ENCODE measurements around the gene CTIF. TPM values are rescaled to one million over a fixed set of nuclear protein-coding genes. Genes with fewer than 3 reads are reported as not detected.

The CTIF gene
- total RNA-seq, 1 donor from 2014 or later, result 137 TPM

- Mint-ChIP-seq H3K27ac (ENCODE audit: unreplicated experiment) (peak overlapping the region; percentile 15), H3K27me3 (ENCODE audit: unreplicated experiment) (peaks cover 8% of the 10 kb centered on the region), H3K4me1 (ENCODE audit: low read depth, unreplicated experiment) (peaks cover 22% of the 10 kb centered on the region), H3K36me3 (ENCODE audit: unreplicated experiment) (no peaks in the 10 kb centered on the region), H3K9me3 (ENCODE audit: unreplicated experiment) (peaks cover 6% of the 10 kb centered on the region), H3K4me3 (ENCODE audit: unreplicated experiment) (no peak overlapping the region)
- TF ChIP-seq CTCF (IDR thresholded peaks at IDR 0.05; ENCODE audit: partially characterized antibody, unreplicated experiment), result no peak
- no peak for DNase-seq
Measured at GRCh38 chr18:48887294-48887904, 348.6 kb downstream of the CTIF start.

DNA sequence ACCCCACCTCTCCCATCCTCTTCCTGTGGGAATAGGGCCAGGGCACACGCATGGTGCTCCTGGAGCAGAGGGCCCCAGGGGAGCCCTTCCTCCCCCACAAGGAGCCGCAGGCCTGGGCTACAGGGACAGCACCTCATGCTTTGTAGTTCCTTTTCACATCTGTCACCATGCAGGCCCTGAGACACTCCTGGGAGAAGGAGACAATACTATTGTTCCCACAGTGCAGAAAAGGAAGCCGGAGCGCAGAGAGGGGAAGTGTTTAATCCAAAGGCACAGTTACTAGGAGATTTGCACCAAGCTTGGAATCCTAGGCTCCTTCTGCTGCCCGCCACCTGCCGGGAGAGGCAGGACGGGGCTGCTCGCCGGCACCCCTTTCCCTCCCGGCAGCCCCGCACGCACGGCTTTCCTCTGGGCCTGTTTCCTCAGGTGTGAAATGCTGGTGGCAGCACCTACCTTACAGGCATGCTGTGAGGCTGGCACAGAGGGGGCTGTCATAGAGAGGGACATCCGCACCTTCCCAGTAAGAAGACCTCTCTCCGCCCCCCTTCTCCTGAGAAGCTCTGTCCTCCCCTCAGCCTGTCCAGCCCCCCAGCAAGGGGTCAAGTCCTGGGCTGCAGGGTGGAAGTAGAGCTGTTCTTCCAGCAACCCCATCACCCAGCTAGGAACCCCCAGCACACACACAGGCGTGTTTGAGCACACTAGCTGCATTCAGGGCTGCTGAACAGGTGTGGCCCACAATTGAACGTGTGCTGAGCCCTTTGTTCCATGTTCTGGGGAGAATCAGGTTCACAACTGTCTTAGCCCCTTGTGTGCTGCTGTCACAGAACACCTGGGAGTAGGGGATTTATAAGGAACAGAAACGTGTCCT, 349.3 kb downstream of the CTIF start:
- no peak overlapping the region for H3K4me3 Mint-ChIP-seq (ENCODE audit: unreplicated experiment)
- peaks cover 6% of the 10 kb centered on the region for H3K27me3 Mint-ChIP-seq (ENCODE audit: unreplicated experiment)
- peak overlapping the region; percentile 15 for H3K27ac Mint-ChIP-seq (ENCODE audit: unreplicated experiment)
- H3K9me3 Mint-ChIP-seq (ENCODE audit: unreplicated experiment), result peaks cover 8% of the 10 kb centered on the region
- DNase-seq, result no peak
- TF ChIP-seq CTCF (IDR thresholded peaks at IDR 0.05; ENCODE audit: partially characterized antibody, unreplicated experiment), result no peak
- H3K36me3 Mint-ChIP-seq (ENCODE audit: unreplicated experiment), result no peaks in the 10 kb centered on the region
- peaks cover 25% of the 10 kb centered on the region for H3K4me1 Mint-ChIP-seq (ENCODE audit: low read depth, unreplicated experiment)

GRCh38 chr18:48888773-48889080, 349.9 kb downstream of the CTIF start:
- H3K27me3 Mint-ChIP-seq (ENCODE audit: unreplicated experiment), result peaks cover 6% of the 10 kb centered on the region
- H3K4me1 Mint-ChIP-seq (ENCODE audit: low read depth, unreplicated experiment), result peaks cover 25% of the 10 kb centered on the region
- peaks cover 8% of the 10 kb centered on the region for H3K9me3 Mint-ChIP-seq (ENCODE audit: unreplicated experiment)
- H3K27ac Mint-ChIP-seq (ENCODE audit: unreplicated experiment), result no peak overlapping the region
- H3K4me3 Mint-ChIP-seq (ENCODE audit: unreplicated experiment), result no peak overlapping the region
- H3K36me3 Mint-ChIP-seq (ENCODE audit: unreplicated experiment), result no peaks in the 10 kb centered on the region
- DNase-seq, result no peak
- TF ChIP-seq CTCF (IDR thresholded peaks at IDR 0.05; ENCODE audit: partially characterized antibody, unreplicated experiment), result no peak

DNA sequence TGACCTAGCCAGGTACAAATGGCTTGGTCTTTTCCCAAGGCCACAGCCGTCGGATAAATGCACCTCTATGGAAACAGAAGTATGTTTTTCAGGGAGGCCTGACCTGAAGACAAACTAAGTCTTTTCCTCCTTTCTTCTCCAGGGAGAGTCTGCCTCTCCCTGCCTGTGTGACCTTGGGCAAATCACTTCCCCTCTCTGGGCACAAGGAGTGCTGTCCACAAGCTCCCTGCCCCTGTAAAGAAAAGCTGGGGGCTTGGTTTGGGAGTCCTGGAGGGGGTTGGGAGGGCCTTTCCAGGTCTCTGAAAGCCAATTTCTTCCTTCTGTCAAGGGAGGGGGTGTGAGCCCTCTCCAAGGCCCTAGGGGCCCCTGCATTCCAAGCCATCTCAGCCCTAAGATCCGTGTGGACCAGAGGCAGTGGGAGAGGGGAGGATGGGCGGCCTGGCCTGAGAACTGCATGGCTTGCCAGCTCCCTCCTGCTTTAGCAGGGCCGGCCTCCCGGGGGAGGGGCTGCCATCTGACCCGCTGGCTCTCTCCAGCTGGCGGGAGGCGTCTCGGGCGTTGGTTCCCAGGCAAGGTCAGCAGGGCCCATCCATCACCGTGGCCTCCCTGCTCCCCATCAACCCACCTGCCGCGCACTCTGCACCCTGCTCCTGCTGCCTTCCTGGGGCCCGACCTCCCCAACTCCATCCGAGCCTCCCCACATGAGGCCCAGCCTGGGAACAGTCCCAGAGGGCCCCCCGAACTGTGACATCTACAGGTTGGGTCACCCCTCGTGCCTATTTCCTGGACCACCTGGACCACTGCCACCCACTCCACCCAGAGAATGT, 350.5 kb downstream of the CTIF start:
- Mint-ChIP-seq H3K9me3 (ENCODE audit: unreplicated experiment) (peaks cover 8% of the 10 kb centered on the region), H3K27me3 (ENCODE audit: unreplicated experiment) (peaks cover 6% of the 10 kb centered on the region), H3K4me1 (ENCODE audit: low read depth, unreplicated experiment) (peaks cover 25% of the 10 kb centered on the region), H3K36me3 (ENCODE audit: unreplicated experiment) (no peaks in the 10 kb centered on the region), H3K27ac (ENCODE audit: unreplicated experiment) (peak overlapping the region; percentile 95), H3K4me3 (ENCODE audit: unreplicated experiment) (peak overlapping the region; percentile 67)
- DNase-seq, result peak; percentile 88
- TF ChIP-seq CTCF (IDR thresholded peaks at IDR 0.05; ENCODE audit: partially characterized antibody, unreplicated experiment), result no peak
